Kidney tubule cell (primary cell): ENCODE measurements around the gene NSG1.
"Not testable (repeated sequence)": the region's sequence is repeated elsewhere in the genome, so short reads cannot be mapped to it uniquely, and the experiment has no call there.

Experiments used
- DNase-seq: peaks from one replicate; pipeline ENCODE4 v3.0.0-alpha.2; 2018; ENCODE audit warnings: low spot score

The NSG1 gene

GRCh38 chr4:4386736-4387392 is at the start of gene NSG1:
Gene NSG1 (plus strand): TSS chr4:4387102. CDS start chr4:4387630, 528 bp downstream.
- DNase-seq, result peak; percentile 10

- DNase-seq, result no peak
Measured at GRCh38 chr4:4338210-4339001, 48.5 kb upstream of the NSG1 start.

- DNase-seq, result no peak
Measured at GRCh38 chr4:4339504-4340085, 47.3 kb upstream of the NSG1 start.

GRCh38 chr4:4341861-4342650 is 44.8 kb upstream of the NSG1 start:
- no peak for DNase-seq

GRCh38 chr4:4343038-4343437 is 43.9 kb upstream of the NSG1 start:
- DNase-seq, result no peak

- no peak for DNase-seq
Measured at GRCh38 chr4:4344915-4345527, 41.9 kb upstream of the NSG1 start.

- no peak for DNase-seq
Measured at GRCh38 chr4:4347585-4347984, 39.3 kb upstream of the NSG1 start.

GRCh38 chr4:4348585-4348984 is 38.3 kb upstream of the NSG1 start:
- DNase-seq, result not testable (repeated sequence)

GRCh38 chr4:4349867-4350266 is 37.0 kb upstream of the NSG1 start:
- no peak for DNase-seq

- no peak for DNase-seq
Measured at GRCh38 chr4:4350909-4351308, 36.0 kb upstream of the NSG1 start.

GRCh38 chr4:4355302-4355701 is 31.6 kb upstream of the NSG1 start:
- no peak for DNase-seq

GRCh38 chr4:4356106-4357041 is 30.5 kb upstream of the NSG1 start:
- DNase-seq, result no peak

GRCh38 chr4:4358093-4358854 is 28.6 kb upstream of the NSG1 start:
- no peak for DNase-seq

- no peak for DNase-seq
Measured at GRCh38 chr4:4361883-4362282, 25.0 kb upstream of the NSG1 start.

- no peak for DNase-seq
Measured at GRCh38 chr4:4362991-4363697, 23.8 kb upstream of the NSG1 start.

GRCh38 chr4:4364061-4364460 is 22.8 kb upstream of the NSG1 start:
- DNase-seq, result no peak

- DNase-seq, result peak; percentile 23
Measured at GRCh38 chr4:4364486-4365208, 22.3 kb upstream of the NSG1 start.

- no peak for DNase-seq
Measured at GRCh38 chr4:4368809-4369580, 17.9 kb upstream of the NSG1 start.
